NCI-H1694 treated with DMSO at 0.1 percent for 48 hours (cell line): ENCODE data around the gene TMUB1.

Source experiments
- DNase-seq: peaks from one replicate; lab custom pipeline; 2025; lab: John Stamatoyannopoulos, UW

The TMUB1 gene, protein sequence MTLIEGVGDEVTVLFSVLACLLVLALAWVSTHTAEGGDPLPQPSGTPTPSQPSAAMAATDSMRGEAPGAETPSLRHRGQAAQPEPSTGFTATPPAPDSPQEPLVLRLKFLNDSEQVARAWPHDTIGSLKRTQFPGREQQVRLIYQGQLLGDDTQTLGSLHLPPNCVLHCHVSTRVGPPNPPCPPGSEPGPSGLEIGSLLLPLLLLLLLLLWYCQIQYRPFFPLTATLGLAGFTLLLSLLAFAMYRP

DNA sequence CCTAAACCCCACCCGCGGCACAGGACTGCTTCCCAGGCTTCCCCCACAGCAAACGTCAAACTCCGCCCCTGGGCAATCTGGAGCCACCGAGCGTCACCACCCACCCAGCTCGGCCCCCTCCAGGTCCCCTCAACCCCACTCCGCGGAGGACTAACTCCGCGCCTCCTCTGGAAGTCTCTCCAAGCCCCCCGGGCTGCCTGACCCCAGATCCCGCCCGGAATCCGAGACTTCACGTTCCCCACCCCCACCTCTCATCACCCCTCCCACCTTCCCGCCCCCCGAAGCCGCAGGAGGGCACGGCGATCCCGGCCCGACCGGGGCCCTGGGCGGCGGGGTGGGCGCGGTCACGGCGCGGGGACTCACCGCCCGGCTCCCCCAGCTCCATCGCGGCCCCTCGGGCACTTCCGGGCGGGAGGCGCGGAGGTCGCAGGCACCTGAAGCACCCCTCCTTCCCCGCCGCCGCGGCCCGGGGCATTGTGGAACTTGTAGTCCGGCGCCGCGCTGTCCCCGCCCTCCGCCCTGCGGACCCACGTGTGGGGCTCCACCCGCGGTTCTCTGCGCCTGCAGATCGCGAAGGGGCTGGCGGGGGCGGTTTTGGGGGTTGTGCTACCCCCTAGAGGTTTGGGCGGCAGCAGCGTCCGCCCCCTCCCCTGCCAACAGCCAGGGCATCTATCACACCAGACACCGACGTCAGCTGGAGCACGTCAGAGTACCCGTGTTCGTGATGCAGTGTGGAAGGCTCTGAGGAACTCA is at the start of gene TMUB1:
TMUB1 (minus strand) TSS at position 423 of the 753 bp plus-strand sequence. CDS start 930 bp downstream, outside the sequence.
- DNase-seq = peak; percentile 53

DNA sequence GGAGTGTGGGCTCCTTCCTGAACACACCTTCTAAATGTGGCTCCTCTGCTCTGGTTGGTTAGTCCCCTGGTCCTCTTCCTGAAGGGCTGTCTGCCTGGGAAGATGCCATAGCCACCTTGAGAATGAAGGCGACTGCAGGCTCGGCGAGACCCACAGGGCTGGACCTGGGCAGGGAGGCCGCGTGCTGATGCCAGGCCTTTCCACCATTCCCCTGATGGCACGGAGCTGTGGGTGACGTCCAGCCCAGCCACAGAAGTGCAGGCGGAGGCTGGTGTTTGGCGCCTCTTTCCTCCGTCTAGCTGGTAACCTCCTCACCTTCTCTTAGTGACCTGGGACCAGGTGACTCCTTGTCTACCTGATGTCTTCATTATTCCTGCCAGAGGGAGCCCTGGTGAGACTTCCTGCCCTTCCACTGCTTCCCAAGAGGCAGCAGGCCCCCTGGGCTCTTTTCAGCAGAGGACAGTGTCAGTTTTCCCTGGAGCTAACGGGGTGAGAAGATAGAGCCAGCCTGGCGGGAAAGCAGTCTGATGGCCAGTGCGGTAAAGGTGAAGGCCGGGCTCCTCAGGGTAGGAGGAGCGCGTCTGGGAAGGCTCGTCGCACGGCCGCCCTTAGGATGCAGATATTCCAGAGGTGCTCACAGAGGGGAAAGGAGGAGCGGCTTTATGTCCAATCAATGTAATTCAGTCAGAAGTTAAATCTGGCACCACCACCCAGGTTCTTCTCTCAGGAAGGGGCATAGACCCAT is 49.3 kb upstream of the TMUB1 start:
- no peak for DNase-seq

DNA sequence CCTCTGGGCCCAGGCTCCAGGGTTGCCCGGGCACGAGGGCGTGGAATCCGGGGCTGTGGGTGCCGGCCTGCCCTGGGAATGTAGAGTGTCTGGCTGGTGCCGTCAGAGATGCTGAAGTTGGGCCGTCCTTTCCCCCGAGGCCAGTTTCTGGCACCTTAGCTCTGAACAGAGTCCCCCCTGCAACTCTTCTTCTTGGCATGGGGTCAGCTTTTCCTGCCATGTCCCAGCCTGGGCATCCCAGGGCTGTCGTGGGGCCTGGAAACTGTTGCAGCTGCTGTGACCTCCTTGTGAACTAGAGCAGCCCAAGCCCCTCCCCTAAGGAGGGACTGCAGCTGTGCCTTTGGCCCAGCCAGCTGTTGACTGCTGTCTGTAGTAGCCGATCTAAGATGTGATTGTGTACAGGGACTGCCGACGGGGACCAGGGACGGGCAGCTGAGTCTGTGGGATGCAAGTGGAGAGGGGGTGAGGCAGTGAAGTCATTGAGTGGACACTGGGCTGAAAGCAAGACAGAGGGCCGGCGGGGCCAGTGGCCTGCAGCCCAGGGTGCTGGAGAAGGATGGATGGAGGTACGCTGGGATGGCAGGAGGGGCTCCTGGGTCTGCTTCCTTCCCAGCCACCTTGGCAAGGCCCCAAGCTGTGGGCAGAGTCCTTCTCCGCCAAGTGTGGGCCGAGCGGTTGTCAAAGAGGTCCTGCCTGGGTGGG is 48.5 kb upstream of the TMUB1 start:
- no peak for DNase-seq

DNA sequence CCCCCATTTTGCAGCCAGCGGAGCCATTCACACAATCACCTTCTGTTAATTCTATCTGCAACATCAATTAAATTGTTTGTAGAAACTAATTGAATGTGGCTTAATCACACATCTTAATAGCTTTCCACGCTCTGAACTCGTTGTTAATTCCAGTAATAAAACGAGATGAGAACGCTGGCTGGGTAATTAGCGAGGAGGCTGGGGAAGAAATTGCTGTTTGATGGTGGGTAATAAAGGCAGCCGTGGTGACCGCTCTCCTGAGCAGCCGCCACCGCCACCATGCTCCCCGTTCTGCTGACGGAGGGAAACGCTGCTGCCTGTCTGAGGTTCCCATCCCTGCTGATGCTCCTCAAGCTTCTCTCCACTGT is 47.9 kb upstream of the TMUB1 start:
- DNase-seq = no peak

DNA sequence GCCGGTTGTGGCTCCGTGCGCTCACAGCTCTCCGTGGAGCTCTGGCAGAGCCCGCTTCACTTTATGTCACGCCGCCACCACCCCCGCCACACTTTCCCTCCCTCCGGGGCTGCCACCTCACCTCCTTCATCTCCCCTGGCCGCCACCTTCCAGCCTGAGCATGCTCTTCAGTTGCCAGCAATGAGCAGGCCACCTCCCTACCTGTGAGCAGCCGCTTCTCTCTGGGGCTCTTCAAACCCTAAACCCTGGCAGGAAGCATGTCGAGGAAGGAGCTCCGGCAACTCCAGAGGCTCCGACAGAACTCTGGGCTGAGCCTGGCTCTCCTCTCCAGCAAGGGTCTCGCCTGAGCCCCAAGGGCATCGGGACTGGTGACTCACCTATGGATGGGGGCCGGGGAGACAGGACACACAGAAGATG is 47.5 kb upstream of the TMUB1 start:
- DNase-seq = no peak

GRCh38 chr7:151129960-151130591 is 46.8 kb upstream of the TMUB1 start:
- DNase-seq = no peak

GRCh38 chr7:151129117-151129959 is 46.0 kb upstream of the TMUB1 start:
- no peak for DNase-seq

GRCh38 chr7:151128716-151129115 is 45.4 kb upstream of the TMUB1 start:
- DNase-seq = no peak

GRCh38 chr7:151128144-151128543 is 44.9 kb upstream of the TMUB1 start:
- DNase-seq = no peak

- DNase-seq = no peak
These were observed 43.3 kb upstream of the TMUB1 start for GRCh38 chr7:151126491-151127137.

DNA sequence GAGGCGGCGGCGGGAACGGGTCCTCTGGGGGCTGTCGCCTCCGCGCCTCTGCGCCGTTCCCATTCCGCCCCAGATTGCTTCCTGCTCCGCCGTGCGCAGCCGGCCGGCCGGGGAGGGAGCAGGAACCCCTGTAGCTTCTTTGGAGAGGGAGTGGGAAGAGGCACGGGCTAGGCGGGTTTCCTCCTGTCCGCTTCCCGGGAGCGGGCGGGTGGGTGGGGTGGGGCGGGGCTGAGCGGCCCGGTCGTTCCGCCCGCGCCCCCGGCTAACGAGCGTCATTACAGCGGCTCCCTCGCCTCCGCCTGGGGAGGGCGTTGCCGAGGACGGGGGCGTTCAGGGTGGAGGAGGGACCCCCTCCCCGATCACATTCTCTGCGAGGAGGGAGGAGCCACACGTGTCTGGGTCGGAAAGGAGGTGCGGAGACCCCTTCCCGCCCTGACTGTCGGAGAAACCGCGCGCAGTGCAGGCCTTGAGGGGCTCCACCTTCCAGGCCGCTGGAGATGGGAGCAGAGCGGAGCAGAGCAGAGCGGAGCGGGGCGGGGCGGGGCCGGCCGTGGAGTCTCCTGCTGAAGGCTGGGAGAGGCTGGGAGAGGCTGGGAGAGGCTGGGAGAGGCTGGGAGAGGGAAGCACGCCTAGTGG is 42.7 kb upstream of the TMUB1 start:
- no peak for DNase-seq

DNA sequence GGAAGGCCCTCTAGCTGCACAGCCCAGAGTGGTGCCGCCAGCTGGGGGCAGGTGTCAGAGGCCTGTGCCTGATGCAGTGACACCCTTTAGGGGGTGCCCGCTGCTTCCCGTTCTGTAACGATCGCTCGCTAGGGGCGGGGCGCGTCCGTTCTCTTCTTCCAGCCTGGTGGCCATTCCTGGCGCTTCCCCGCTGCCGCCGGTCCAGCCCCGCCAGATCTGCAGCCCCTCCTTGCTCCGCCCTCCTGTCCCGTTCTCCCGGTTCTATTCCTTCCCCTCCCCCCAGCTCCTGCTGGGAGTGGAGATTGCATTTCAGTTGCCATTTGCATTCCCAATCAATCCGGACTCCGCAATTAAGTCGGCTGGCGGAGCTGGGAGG is 42.2 kb upstream of the TMUB1 start:
- no peak for DNase-seq

GRCh38 chr7:151124899-151125399 is 41.7 kb upstream of the TMUB1 start:
- DNase-seq = no peak

GRCh38 chr7:151124481-151124880 is 41.2 kb upstream of the TMUB1 start:
- no peak for DNase-seq

DNA sequence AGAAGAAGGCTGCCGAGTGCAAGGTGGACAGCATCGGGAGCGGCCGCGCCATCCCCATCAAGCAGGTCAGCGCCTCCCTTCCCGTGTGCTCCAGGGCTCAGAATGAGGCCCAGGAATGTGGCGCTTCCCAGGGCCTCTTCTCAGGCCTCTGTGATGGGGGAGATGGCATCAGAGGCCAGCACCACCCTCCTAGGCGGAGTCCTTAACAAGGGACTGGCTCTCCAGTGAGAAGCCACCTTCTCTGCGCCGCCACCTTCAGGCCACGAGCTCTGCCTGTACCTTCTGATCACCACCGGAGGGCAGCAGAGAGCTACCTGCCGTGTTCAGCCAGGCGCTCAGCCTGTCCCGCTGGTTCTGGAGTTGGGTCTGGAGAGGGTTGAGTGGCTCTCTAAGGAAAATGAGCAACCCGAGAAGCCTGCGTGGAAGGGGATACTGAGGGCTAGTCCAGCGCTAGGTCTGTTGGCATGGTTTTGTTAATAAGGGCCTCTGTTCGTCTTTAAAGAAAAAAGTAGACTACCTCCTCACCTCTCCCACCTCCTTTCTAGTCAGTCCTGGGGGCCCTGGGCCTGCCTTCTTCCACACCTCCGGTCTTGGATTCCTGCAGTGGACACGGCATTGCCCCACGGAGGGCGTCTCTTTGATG is 40.6 kb upstream of the TMUB1 start:
- DNase-seq = peak; percentile 66

DNA sequence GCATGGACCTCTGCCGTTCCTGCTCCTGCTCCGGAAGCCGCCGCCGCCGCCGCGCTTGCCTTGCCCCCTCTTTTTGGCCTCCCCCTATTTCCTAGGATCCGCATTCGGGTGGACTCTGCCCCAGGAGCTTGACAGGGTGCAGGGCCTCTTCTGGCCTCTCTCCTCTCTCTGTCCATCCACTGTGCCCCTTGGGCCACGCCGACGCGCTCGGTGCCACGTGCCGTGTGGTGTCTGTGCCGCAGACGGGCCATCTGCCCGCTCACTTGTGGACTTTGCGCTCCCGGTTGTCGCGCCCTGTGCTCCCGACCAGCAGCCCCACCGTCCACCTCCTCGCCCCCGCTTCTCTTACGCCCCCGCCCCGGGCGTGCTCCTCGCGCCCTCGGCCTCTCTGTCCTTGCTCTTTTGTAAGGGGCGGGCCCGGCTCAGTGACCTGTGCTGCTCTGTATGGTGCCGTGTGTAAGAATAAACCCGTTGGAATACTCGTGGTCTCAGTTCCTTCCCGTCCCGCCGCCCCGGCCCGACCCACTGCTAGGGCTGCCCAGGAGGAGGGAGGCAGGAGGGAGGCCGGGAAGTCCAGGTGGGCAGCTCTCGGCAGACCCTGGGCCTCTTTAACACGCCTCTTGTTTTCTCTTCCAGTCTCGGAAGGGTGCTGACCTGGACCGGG is 40.0 kb upstream of the TMUB1 start:
- DNase-seq = no peak

DNA sequence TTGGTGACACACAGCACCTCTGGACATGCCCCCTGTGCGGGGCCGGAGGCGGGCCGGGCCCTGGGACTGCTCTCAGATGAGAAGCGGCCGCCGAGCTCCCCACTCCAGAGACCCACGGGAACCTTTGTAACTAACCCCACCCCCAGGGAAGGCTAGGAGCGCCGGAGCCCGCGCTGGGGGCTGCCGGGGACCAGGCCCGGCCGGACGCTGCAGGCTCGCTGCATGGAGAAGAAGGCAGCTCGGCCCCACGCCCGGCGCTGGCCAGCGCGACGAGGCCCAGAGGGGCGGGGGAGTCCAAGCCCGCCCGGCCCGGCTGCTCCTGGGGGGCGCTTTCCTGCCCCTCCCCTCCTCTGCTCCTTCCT is 39.5 kb upstream of the TMUB1 start:
- no peak for DNase-seq

DNA sequence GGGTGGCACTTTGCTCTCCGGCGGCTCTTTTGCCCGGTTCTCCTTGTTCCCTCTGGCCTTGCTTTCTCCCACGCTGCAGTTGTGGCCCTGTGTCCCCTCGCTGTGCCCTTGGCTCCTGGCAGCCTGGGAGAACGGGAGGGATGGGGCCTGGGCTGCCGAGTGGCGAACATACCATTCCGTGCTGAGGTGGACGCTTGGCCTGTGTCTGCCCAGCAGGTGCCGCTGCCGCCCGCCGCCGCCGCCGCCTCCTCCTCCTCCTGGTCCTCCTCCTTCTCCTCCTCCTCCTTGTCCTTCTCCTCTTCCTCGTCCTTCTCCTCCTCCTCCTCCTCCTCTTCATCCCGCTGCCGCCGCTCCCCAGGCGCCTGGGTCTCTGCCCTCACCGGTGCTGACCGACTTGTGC is 39.0 kb upstream of the TMUB1 start:
- DNase-seq = no peak
